Measurements from ENCODE around the gene UCP3. TPM values are rescaled to one million over a fixed set of nuclear protein-coding genes. Genes with fewer than 3 reads are reported as not detected.

Gene UCP3
- total and polyA plus RNA-seq, 2 of the 8 experiments (the other 6 are each of a cell fraction or from before 2014, with no cell fraction given), result 0.85 to 1.3 TPM

DNA sequence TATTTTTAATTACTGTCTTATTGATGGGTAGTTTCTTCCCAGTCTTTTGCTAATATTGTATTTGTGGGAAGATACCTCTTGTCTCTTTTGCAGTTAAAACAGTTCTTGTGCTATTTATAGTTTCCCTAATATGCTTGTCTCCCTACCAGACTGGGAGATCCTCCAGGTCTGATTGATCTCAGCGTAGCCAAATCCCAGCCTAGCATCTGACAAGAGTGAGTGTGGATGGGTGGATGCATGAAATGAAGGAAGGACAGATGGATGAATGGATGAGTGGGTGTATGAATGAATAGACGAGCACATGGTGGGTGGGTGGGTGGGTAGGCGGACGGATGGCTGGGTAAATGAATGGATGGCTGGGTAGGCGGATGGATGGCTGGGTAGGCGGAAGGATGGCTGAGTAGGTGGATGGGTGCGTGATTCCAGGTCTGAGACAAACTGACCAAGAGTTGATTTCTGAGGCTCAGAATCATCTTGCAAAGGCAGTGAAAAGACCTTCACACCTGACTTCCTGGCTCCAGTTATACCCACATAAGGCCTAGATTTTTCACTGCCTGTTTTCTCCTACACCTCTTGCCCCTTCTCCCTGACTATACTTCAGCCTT, 46.7 kb downstream of the UCP3 start:
- Histone ChIP-seq H3K23ac (ENCODE audit: insufficient read length) (no peak overlapping the region), H3K4me3 (ENCODE audit: extremely low read depth in 1 of 4, insufficient read depth in 2 of 4, low read depth in 3 of 4, low read length in 4 of 4) (no peak overlapping the region), H3K79me2 (ENCODE audit: control insufficient read depth in 1 of 2, insufficient read depth in 2 of 2, low read length in 2 of 2) (no peaks in the 10 kb centered on the region), H3K4ac (replicated peaks; ENCODE audit: insufficient read length, low read depth, low read length) (no peak overlapping the region), H2AFZ (ENCODE audit: low read length) (no peak overlapping the region), H4K91ac (replicated peaks; ENCODE audit: insufficient read length, low read length) (no peak overlapping the region), H2BK15ac (ENCODE audit: low read length) (no peak overlapping the region), H3K56ac (replicated peaks; ENCODE audit: insufficient read length, low read depth, low read length) (no peak overlapping the region), H2BK12ac (ENCODE audit: low read depth, low read length) (no peak overlapping the region), H3K14ac (ENCODE audit: insufficient read length) (no peak overlapping the region), H4K5ac (ENCODE audit: insufficient read length, low read depth, low read length) (no peak overlapping the region), H3K4me2 (ENCODE audit: insufficient read depth in 1 of 2, low read depth in 2 of 2, low read length in 2 of 2) (no peak overlapping the region), H2BK5ac (ENCODE audit: low read depth, low read length) (no peak overlapping the region), H3K79me1 (ENCODE audit: low read depth, low read length) (no peaks in the 10 kb centered on the region), H4K20me1 (replicated peaks in 1 of 2; ENCODE audit: control insufficient read depth in 1 of 2, insufficient read depth in 2 of 2, low read length in 2 of 2) (no peaks in the 10 kb centered on the region), H3K27me3 (replicated peaks in 1 of 4; ENCODE audit: control insufficient read depth in 3 of 4, extremely low read depth in 1 of 4, insufficient read depth in 3 of 4, low read length in 3 of 4) (no peaks in the 10 kb centered on the region; a peak in 1 of 7 replicates), H3K4me1 (replicated peaks in 1 of 4; ENCODE audit: control insufficient read depth in 3 of 4, insufficient read depth in 4 of 4, low read length in 3 of 4) (no peaks in the 10 kb centered on the region; a peak in 1 of 7 replicates), H2BK20ac (ENCODE audit: low read length) (no peak overlapping the region), H3K9ac (replicated peaks in 1 of 4; ENCODE audit: extremely low read depth in 1 of 4, low read depth in 3 of 4, low read length in 3 of 4) (no peak overlapping the region), H3K36me3 (ENCODE audit: control insufficient read depth in 2 of 4, insufficient read depth in 4 of 4, low read length in 3 of 4) (no peaks in the 10 kb centered on the region), H2BK120ac (replicated peaks; ENCODE audit: low read depth, low read length) (no peak overlapping the region), H3K18ac (ENCODE audit: extremely low read depth, low read length) (no peak overlapping the region), H2AK5ac (ENCODE audit: low read depth, low read length) (no peak overlapping the region), H3K23me2 (ENCODE audit: low read depth, low read length) (no peaks in the 10 kb centered on the region; the same call in 1 of the 2 replicates), H4K8ac (ENCODE audit: extremely low read depth, insufficient read depth, low read length) (no peak overlapping the region), H3K27ac (ENCODE audit: low read depth, low read length) (no peak overlapping the region), H3K9me3 (ENCODE audit: insufficient read depth in 2 of 2, low read depth in 1 of 2, low read length in 1 of 2) (no peaks in the 10 kb centered on the region)
- TF ChIP-seq ASH2L (IDR thresholded peaks at IDR 0.05; ENCODE audit: low read length), result no peak
- no peak for TF ChIP-seq JUND (IDR thresholded peaks at IDR 0.05; ENCODE audit: low read length)
- TF ChIP-seq TCF12 (IDR thresholded peaks at IDR 0.05; ENCODE audit: low read depth, low read length), result no peak
- no peak for TF ChIP-seq CTBP2 (IDR thresholded peaks at IDR 0.05; ENCODE audit: borderline replicate concordance, insufficient read depth, insufficient read length, low read length)
- TF ChIP-seq, protein P1, sequence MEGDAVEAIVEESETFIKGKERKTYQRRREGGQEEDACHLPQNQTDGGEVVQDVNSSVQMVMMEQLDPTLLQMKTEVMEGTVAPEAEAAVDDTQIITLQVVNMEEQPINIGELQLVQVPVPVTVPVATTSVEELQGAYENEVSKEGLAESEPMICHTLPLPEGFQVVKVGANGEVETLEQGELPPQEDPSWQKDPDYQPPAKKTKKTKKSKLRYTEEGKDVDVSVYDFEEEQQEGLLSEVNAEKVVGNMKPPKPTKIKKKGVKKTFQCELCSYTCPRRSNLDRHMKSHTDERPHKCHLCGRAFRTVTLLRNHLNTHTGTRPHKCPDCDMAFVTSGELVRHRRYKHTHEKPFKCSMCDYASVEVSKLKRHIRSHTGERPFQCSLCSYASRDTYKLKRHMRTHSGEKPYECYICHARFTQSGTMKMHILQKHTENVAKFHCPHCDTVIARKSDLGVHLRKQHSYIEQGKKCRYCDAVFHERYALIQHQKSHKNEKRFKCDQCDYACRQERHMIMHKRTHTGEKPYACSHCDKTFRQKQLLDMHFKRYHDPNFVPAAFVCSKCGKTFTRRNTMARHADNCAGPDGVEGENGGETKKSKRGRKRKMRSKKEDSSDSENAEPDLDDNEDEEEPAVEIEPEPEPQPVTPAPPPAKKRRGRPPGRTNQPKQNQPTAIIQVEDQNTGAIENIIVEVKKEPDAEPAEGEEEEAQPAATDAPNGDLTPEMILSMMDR (IDR thresholded peaks at IDR 0.05; ENCODE audit: control extremely low read depth in 1 of 3, insufficient read depth in 1 of 3, low read depth in 1 of 3, low read length in 3 of 3), result no peak
- no peak for TF ChIP-seq EGR1 (IDR thresholded peaks at IDR 0.05; ENCODE audit: borderline replicate concordance, low read depth, low read length)
- TF ChIP-seq CBX5 (IDR thresholded peaks at IDR 0.05; ENCODE audit: low read depth, low read length), result no peak
- TF ChIP-seq POU5F1 (IDR thresholded peaks at IDR 0.05; ENCODE audit: low read depth, low read length), result no peak
- no peak for TF ChIP-seq EZH2 (IDR thresholded peaks at IDR 0.05; ENCODE audit: low read depth, low read length, severe bottlenecking)
- no peak for DNase-seq (ENCODE audit: low read depth in 1 of 2, low spot score in 2 of 2)
- FAIRE-seq, result no peak
- ChIA-PET CTCF (ENCODE audit: partially characterized antibody) (interaction anchor here (0.7 to 3.1 kb wide), 2 partner anchors 18 to 44 kb away, joined by 3 to 22 read pairs; no protein-coding TSS in a partner anchor), POLR2A (ENCODE audit: partially characterized antibody) (interaction anchor here (1.1 to 2.4 kb wide), 2 partner anchors 11 to 243 kb away, joined by 4 to 8 read pairs; no protein-coding TSS in a partner anchor)
- 81% methylated on average over 4 of the region's 7 CpGs; no CpG with 5 or more reads in 1 of the 2 experiments for WGBS, 2 experiments (ENCODE audit: extremely low coverage in 1 of 2, insufficient coverage in 1 of 2, insufficient read length in 1 of 2, insufficient replicate concordance in 2 of 2, low coverage in 1 of 2, low lambda C conversion rate in 2 of 2, missing lambda C conversion rate in 1 of 2)

Measured in H1 (cell line).